ENCODE results near the gene SLC6A7.

Gene SLC6A7

DNA sequence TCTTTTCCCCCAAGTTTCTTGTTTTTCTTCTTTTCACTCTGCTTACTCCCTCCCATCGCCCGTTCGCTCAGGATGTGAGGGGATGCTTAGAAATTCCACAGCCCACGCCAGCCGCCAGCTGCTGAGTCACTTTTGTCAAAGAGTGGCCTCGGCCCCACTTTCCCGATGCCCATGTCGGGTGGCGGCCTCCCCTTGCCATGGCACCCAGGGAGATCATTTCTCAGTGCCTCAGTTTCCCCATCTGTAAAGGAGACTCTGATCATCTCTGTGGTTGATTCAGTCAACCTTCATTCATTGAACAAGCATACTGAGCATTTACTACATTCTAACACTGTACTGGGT, 33.9 kb upstream of the SLC6A7 start:
- H2AFZ ChIP-seq (ENCODE audit: low read length): peak overlapping the region; percentile 83
- no peaks in the 10 kb centered on the region for H3K27me3 ChIP-seq (ENCODE audit: insufficient read depth, low read length, poor library complexity, severe bottlenecking)
- no peaks in the 10 kb centered on the region for H3K79me2 ChIP-seq (ENCODE audit: insufficient read depth, low read length)
- peaks cover 5% of the 10 kb centered on the region for H3K4me1 ChIP-seq (ENCODE audit: insufficient read depth, low read length, poor library complexity, severe bottlenecking)
- H3K4me3 ChIP-seq (ENCODE audit: low read length, poor library complexity, severe bottlenecking): peak overlapping the region; percentile 68
- no peaks in the 10 kb centered on the region for H3K9me3 ChIP-seq (ENCODE audit: insufficient read depth, low read depth, low read length)
- H3K9me2 ChIP-seq (replicated peaks; ENCODE audit: low read depth, low read length): no peaks in the 10 kb centered on the region
- H4K20me1 ChIP-seq (ENCODE audit: insufficient read depth, low read length, poor library complexity, severe bottlenecking): no peaks in the 10 kb centered on the region
- TF ChIP-seq, protein P1, sequence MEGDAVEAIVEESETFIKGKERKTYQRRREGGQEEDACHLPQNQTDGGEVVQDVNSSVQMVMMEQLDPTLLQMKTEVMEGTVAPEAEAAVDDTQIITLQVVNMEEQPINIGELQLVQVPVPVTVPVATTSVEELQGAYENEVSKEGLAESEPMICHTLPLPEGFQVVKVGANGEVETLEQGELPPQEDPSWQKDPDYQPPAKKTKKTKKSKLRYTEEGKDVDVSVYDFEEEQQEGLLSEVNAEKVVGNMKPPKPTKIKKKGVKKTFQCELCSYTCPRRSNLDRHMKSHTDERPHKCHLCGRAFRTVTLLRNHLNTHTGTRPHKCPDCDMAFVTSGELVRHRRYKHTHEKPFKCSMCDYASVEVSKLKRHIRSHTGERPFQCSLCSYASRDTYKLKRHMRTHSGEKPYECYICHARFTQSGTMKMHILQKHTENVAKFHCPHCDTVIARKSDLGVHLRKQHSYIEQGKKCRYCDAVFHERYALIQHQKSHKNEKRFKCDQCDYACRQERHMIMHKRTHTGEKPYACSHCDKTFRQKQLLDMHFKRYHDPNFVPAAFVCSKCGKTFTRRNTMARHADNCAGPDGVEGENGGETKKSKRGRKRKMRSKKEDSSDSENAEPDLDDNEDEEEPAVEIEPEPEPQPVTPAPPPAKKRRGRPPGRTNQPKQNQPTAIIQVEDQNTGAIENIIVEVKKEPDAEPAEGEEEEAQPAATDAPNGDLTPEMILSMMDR (conservative IDR thresholded peaks at IDR 0.05; ENCODE audit: low read length): no peak
- TF ChIP-seq EZH2phosphoT487 (IDR thresholded peaks at IDR 0.05; ENCODE audit: borderline replicate concordance): no peak
- H3K9ac ChIP-seq (ENCODE audit: low read depth, low read length, poor library complexity, severe bottlenecking): peak overlapping the region; percentile 64
- H3K4me2 ChIP-seq (ENCODE audit: low read depth, low read length, poor library complexity, severe bottlenecking): peak overlapping the region; percentile 64
- H3F3A ChIP-seq (ENCODE audit: low read depth): no peaks in the 10 kb centered on the region
- H3K36me3 ChIP-seq (ENCODE audit: insufficient read depth, low read length): no peaks in the 10 kb centered on the region

DNA sequence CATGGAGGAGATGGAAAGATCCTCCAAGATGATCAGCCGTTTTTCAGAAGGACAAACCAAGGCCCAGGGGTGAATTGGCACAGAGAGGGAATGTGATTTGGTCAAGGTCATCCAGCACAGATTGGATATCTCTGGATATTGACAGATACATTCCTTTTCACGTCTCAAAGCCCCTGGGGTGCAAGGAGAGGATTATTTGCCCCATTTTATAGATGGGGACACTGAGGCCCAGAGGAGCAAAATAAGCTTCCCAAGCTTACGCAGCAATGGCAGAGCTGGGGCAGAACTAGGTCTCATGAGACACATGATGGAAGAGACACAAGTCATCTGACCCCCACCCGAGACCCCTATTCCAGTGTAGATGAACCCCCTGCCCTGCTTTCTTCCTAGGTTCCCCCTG, 33.3 kb upstream of the SLC6A7 start:
- Histone ChIP-seq H3K27me3 (ENCODE audit: insufficient read depth, low read length, poor library complexity, severe bottlenecking) (no peaks in the 10 kb centered on the region), H3K9ac (ENCODE audit: low read depth, low read length, poor library complexity, severe bottlenecking) (no peak overlapping the region), H3K4me3 (ENCODE audit: low read length, poor library complexity, severe bottlenecking) (no peak overlapping the region), H4K20me1 (ENCODE audit: insufficient read depth, low read length, poor library complexity, severe bottlenecking) (no peaks in the 10 kb centered on the region), H3K4me1 (ENCODE audit: insufficient read depth, low read length, poor library complexity, severe bottlenecking) (peaks cover 5% of the 10 kb centered on the region), H3F3A (ENCODE audit: low read depth) (no peaks in the 10 kb centered on the region), H3K79me2 (ENCODE audit: insufficient read depth, low read length) (no peaks in the 10 kb centered on the region), H3K36me3 (ENCODE audit: insufficient read depth, low read length) (no peaks in the 10 kb centered on the region), H3K4me2 (ENCODE audit: low read depth, low read length, poor library complexity, severe bottlenecking) (peak overlapping the region; percentile 64), H3K9me2 (replicated peaks; ENCODE audit: low read depth, low read length) (no peaks in the 10 kb centered on the region), H2AFZ (ENCODE audit: low read length) (no peak overlapping the region), H3K9me3 (ENCODE audit: insufficient read depth, low read depth, low read length) (no peaks in the 10 kb centered on the region)
- TF ChIP-seq EZH2phosphoT487 (IDR thresholded peaks at IDR 0.05; ENCODE audit: borderline replicate concordance): no peak
- TF ChIP-seq, protein P1 (conservative IDR thresholded peaks at IDR 0.05; ENCODE audit: low read length): no peak

DNA sequence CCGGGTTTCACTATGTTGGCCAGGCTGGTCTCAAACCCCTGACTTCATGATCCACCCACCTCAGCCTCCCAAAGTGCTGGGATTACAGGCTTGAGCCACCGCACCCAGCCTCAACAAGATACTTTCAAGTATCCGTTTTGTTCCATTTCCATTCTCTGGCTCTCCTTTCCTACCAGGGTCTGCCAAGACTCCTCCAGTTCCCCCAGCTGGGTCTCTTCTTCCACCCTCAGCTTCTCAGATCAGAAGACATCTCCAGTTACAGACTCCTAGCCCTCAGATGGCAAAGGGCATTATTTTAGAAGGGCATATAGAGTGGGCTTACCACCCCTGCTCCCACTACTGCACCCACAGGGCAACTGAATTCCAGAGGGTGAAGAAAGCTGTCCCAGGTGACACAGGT, 32.7 kb upstream of the SLC6A7 start:
- no peak overlapping the region for H3K4me2 ChIP-seq (ENCODE audit: low read depth, low read length, poor library complexity, severe bottlenecking)
- peaks cover 10% of the 10 kb centered on the region for H3K4me1 ChIP-seq (ENCODE audit: insufficient read depth, low read length, poor library complexity, severe bottlenecking)
- no peaks in the 10 kb centered on the region for H3K9me3 ChIP-seq (ENCODE audit: insufficient read depth, low read depth, low read length)
- no peaks in the 10 kb centered on the region for H3K79me2 ChIP-seq (ENCODE audit: insufficient read depth, low read length)
- H3K27me3 ChIP-seq (ENCODE audit: insufficient read depth, low read length, poor library complexity, severe bottlenecking): no peaks in the 10 kb centered on the region
- TF ChIP-seq EZH2phosphoT487 (IDR thresholded peaks at IDR 0.05; ENCODE audit: borderline replicate concordance): no peak
- TF ChIP-seq, protein P1 (conservative IDR thresholded peaks at IDR 0.05; ENCODE audit: low read length): no peak
- no peak overlapping the region for H3K4me3 ChIP-seq (ENCODE audit: low read length, poor library complexity, severe bottlenecking)
- H3K9me2 ChIP-seq (replicated peaks; ENCODE audit: low read depth, low read length): no peaks in the 10 kb centered on the region
- H3K36me3 ChIP-seq (ENCODE audit: insufficient read depth, low read length): no peaks in the 10 kb centered on the region
- H2AFZ ChIP-seq (ENCODE audit: low read length): no peak overlapping the region
- no peaks in the 10 kb centered on the region for H3F3A ChIP-seq (ENCODE audit: low read depth)
- no peak overlapping the region for H3K9ac ChIP-seq (ENCODE audit: low read depth, low read length, poor library complexity, severe bottlenecking)
- H4K20me1 ChIP-seq (ENCODE audit: insufficient read depth, low read length, poor library complexity, severe bottlenecking): no peaks in the 10 kb centered on the region

All from Loucy (cell line).